Measurements from ENCODE around the gene MYOZ3. TPM values are rescaled to one million over a fixed set of nuclear protein-coding genes. Genes with fewer than 3 reads are reported as not detected.

Gene MYOZ3
- 2.2 TPM for total RNA-seq

GRCh38 chr5:150661086-150661485 is at the start of gene MYOZ3:
Gene MYOZ3 (plus strand): TSS chr5:150661251. CDS start chr5:150662942, 1,691 bp downstream.
- no peak for DNase-seq (ENCODE audit: low spot score)

- peak; percentile 57 for DNase-seq (ENCODE audit: low spot score)
Observed at GRCh38 chr5:150612405-150612804, 48.6 kb upstream of the MYOZ3 start.

- DNase-seq (ENCODE audit: low spot score) = no peak
Observed at GRCh38 chr5:150612905-150613670, 48.0 kb upstream of the MYOZ3 start.

GRCh38 chr5:150613991-150614660 is 46.9 kb upstream of the MYOZ3 start:
- DNase-seq (ENCODE audit: low spot score) = no peak

- DNase-seq (ENCODE audit: low spot score) = no peak
Observed at GRCh38 chr5:150614661-150615060, 46.4 kb upstream of the MYOZ3 start.

- peak; percentile 65 for DNase-seq (ENCODE audit: low spot score)
Observed at GRCh38 chr5:150615141-150615699, 45.8 kb upstream of the MYOZ3 start.

- peak; percentile 80 for DNase-seq (ENCODE audit: low spot score)
Observed at GRCh38 chr5:150616024-150616470, 45.0 kb upstream of the MYOZ3 start.

- DNase-seq (ENCODE audit: low spot score) = no peak
Observed at GRCh38 chr5:150616506-150616905, 44.5 kb upstream of the MYOZ3 start.

- no peak for DNase-seq (ENCODE audit: low spot score)
Observed at GRCh38 chr5:150618163-150618562, 42.9 kb upstream of the MYOZ3 start.

GRCh38 chr5:150618588-150619281 is 42.3 kb upstream of the MYOZ3 start:
- no peak for DNase-seq (ENCODE audit: low spot score)

- no peak for DNase-seq (ENCODE audit: low spot score)
Observed at GRCh38 chr5:150619359-150620230, 41.5 kb upstream of the MYOZ3 start.

GRCh38 chr5:150621301-150621700 is 39.8 kb upstream of the MYOZ3 start:
- DNase-seq (ENCODE audit: low spot score) = no peak

- DNase-seq (ENCODE audit: low spot score) = no peak
Observed at GRCh38 chr5:150622157-150622556, 38.9 kb upstream of the MYOZ3 start.

GRCh38 chr5:150623152-150623877 is 37.7 kb upstream of the MYOZ3 start:
- DNase-seq (ENCODE audit: low spot score) = no peak

GRCh38 chr5:150623878-150624216 is 37.2 kb upstream of the MYOZ3 start:
- no peak for DNase-seq (ENCODE audit: low spot score)

GRCh38 chr5:150624334-150625163 is 36.5 kb upstream of the MYOZ3 start:
- DNase-seq (ENCODE audit: low spot score) = no peak

GRCh38 chr5:150625164-150625535 is 35.9 kb upstream of the MYOZ3 start:
- no peak for DNase-seq (ENCODE audit: low spot score)

GRCh38 chr5:150625831-150626746 is 35.0 kb upstream of the MYOZ3 start:
- DNase-seq (ENCODE audit: low spot score) = no peak

- peak; percentile 64 for DNase-seq (ENCODE audit: low spot score)
Observed at GRCh38 chr5:150626853-150627276, 34.2 kb upstream of the MYOZ3 start.

All from mucosa of gallbladder (tissue), 1 donor.